COLO668 (cell line): ENCODE data around the gene CHP2.
"Not testable (repeated sequence)": the region's sequence is repeated elsewhere in the genome, so short reads cannot be mapped to it uniquely, and the experiment has no call there.

ENCODE experiments used
- DNase-seq: peaks from one replicate; lab custom pipeline; 2025; ENCODE audit not compliant: unreplicated experiment; lab: John Stamatoyannopoulos, UW

The CHP2 gene

GRCh38 chr16:23742766-23743165 lies 12.1 kb upstream of the CHP2 start:
- no peak for DNase-seq

- DNase-seq: no peak
These were observed 9.6 kb upstream of the CHP2 start for GRCh38 chr16:23745263-23745662.

GRCh38 chr16:23748630-23749029 lies 6.2 kb upstream of the CHP2 start:
- DNase-seq: no peak

GRCh38 chr16:23751053-23751452 lies 3.8 kb upstream of the CHP2 start:
- not testable (repeated sequence) for DNase-seq

- DNase-seq: no peak
These were observed 775 bp upstream of the CHP2 start for GRCh38 chr16:23753908-23754593.

GRCh38 chr16:23755484-23755809 lies 621 bp downstream of the CHP2 start:
- no peak for DNase-seq

- no peak for DNase-seq
These were observed 2.3 kb downstream of the CHP2 start for GRCh38 chr16:23757116-23757515.

GRCh38 chr16:23757937-23758619 lies 3.3 kb downstream of the CHP2 start:
- DNase-seq: no peak

- no peak for DNase-seq
These were observed 11.1 kb downstream of the CHP2 start for GRCh38 chr16:23765933-23766332.

GRCh38 chr16:23768581-23768980 lies 13.8 kb downstream of the CHP2 start:
- no peak for DNase-seq

GRCh38 chr16:23771027-23771426 lies 16.2 kb downstream of the CHP2 start:
- DNase-seq: no peak

- no peak for DNase-seq
These were observed 16.8 kb downstream of the CHP2 start for GRCh38 chr16:23771642-23772041.

- DNase-seq: no peak
These were observed 18.5 kb downstream of the CHP2 start for GRCh38 chr16:23773339-23773738.

GRCh38 chr16:23781176-23781575 lies 26.4 kb downstream of the CHP2 start:
- no peak for DNase-seq

GRCh38 chr16:23784811-23785447 lies 30.1 kb downstream of the CHP2 start:
- no peak for DNase-seq

- DNase-seq: no peak
These were observed 31.0 kb downstream of the CHP2 start for GRCh38 chr16:23785842-23786241.

- no peak for DNase-seq
These were observed 32.2 kb downstream of the CHP2 start for GRCh38 chr16:23786964-23787561.

- no peak for DNase-seq
These were observed 33.9 kb downstream of the CHP2 start for GRCh38 chr16:23788685-23789084.

GRCh38 chr16:23795378-23795777 lies 40.6 kb downstream of the CHP2 start:
- DNase-seq: no peak

- no peak for DNase-seq
These were observed 42.1 kb downstream of the CHP2 start for GRCh38 chr16:23796941-23797340.

GRCh38 chr16:23801378-23801777 lies 46.6 kb downstream of the CHP2 start:
- peak; percentile 58 for DNase-seq

GRCh38 chr16:23802776-23803175 lies 48.0 kb downstream of the CHP2 start:
- no peak for DNase-seq
